Activated CD8-positive, alpha-beta T cell treated with anti-CD3 and anti-CD28 coated beads for 36 hours (primary cell): Measurements from ENCODE around the gene CKAP2L. TPM values are rescaled to one million over a fixed set of nuclear protein-coding genes. Genes with fewer than 3 reads are reported as not detected.

ENCODE experiments used
- ATAC-seq: fragments of 200-7000 bp; cut with Tn5 transposase; one replicate; pipeline ENCODE4 v1.10.0; 2021; ENCODE audit warnings: mild to moderate bottlenecking, moderate library complexity
- CTCF ChIA-PET: fragments of 350-600 bp; sonication (Branson Sonifier 250); formaldehyde crosslinking; loops from one replicate; lab custom pipeline; 2021; ENCODE audit warnings: antibody characterized with exemption; lab: Charles Lee
- POLR2A ChIA-PET: fragments of 350-600 bp; sonication (Branson Sonifier 250); formaldehyde crosslinking; loops from one replicate; lab custom pipeline; 2021; ENCODE audit warnings: antibody characterized with exemption; lab: Charles Lee
- DNase-seq: peaks from one replicate; pipeline ENCODE4 v3.0.0-alpha.2; 2020
- H3K27ac Mint-ChIP-seq: one replicate; pipeline ENCODE4 v1.8.0; 2021; ENCODE audit warnings: mild to moderate bottlenecking, mixed read lengths
- H3K27me3 Mint-ChIP-seq: one replicate; pipeline ENCODE4 v1.8.0; 2021; ENCODE audit warnings: mixed read lengths
- H3K36me3 Mint-ChIP-seq: one replicate; pipeline ENCODE4 v1.8.0; 2021; ENCODE audit warnings: low read depth, mixed read lengths
- H3K4me1 Mint-ChIP-seq: one replicate; pipeline ENCODE4 v1.8.0; 2021; ENCODE audit warnings: low read depth, mixed read lengths
- H3K4me3 Mint-ChIP-seq: one replicate; pipeline ENCODE4 v1.8.0; 2021; ENCODE audit warnings: mild to moderate bottlenecking, moderate library complexity, mixed read lengths
- H3K9me3 Mint-ChIP-seq: one replicate; pipeline ENCODE4 v1.8.0; 2021; ENCODE audit warnings: mixed read lengths
- CTCF ChIP-seq: fragments of 200-600 bp; IDR thresholded peaks from one replicate; pipeline ENCODE4 v1.8.0; 2022; ENCODE audit warnings: antibody characterized with exemption, mild to moderate bottlenecking
- intact Hi-C: fragments of 100-400 bp; cut with micrococcal nuclease; formaldehyde crosslinking; loops from one replicate; pipeline ENCODE4 v1.10.0; 2022
- total RNA-seq, 2 experiments: library from RNA; stranded (reverse); gene quantifications; one replicate each; pipeline ENCODE4 v1.2.3, GENCODE V29; 2021

The CKAP2L gene
- total RNA-seq, 2 experiments from 2014 or later = 24.5 to 30.5 TPM

- no peak for ATAC-seq
- peaks cover 29% of the 10 kb centered on the region for H3K36me3 Mint-ChIP-seq
Observed at GRCh38 chr2:112737542-112738232, 26.7 kb downstream of the CKAP2L start.

GRCh38 chr2:112733871-112734270 is 30.5 kb downstream of the CKAP2L start:
- intact Hi-C loops = no loop called here

More at GRCh38 chr2:112737542-112738232, 26.7 kb downstream of the CKAP2L start:
- H3K27ac Mint-ChIP-seq = no peak overlapping the region
- no peaks in the 10 kb centered on the region for H3K27me3 Mint-ChIP-seq
- no peak overlapping the region for H3K4me3 Mint-ChIP-seq
- H3K9me3 Mint-ChIP-seq = no peaks in the 10 kb centered on the region
- ChIA-PET CTCF (interaction anchor here (0.9 to 6.9 kb wide), 10 partner anchors 9 to 343 kb away, joined by 3 to 56 read pairs (median 4); no protein-coding TSS in a partner anchor), POLR2A (interaction anchor here (1.6 kb wide), 1 partner anchor 11 kb away, joined by 4 read pairs; no protein-coding TSS in a partner anchor)
- intact Hi-C loops = no loop called here
- TF ChIP-seq CTCF = no peak
- no peaks in the 10 kb centered on the region for H3K4me1 Mint-ChIP-seq
- DNase-seq = no peak

GRCh38 chr2:112733456-112733855 is 31.0 kb downstream of the CKAP2L start:
- H3K27ac Mint-ChIP-seq = no peak overlapping the region
- POLR2A ChIA-PET = no interaction called here
- no peaks in the 10 kb centered on the region for H3K27me3 Mint-ChIP-seq
- H3K4me3 Mint-ChIP-seq = no peak overlapping the region
- H3K9me3 Mint-ChIP-seq = no peaks in the 10 kb centered on the region
- no peak for ATAC-seq
- CTCF ChIA-PET = interaction anchor here (0.9 to 10.8 kb wide), 3 partner anchors 16 to 208 kb away, joined by 3 to 202 read pairs (median 55); no protein-coding TSS in a partner anchor
- H3K36me3 Mint-ChIP-seq = no peaks in the 10 kb centered on the region
- TF ChIP-seq CTCF = no peak
- no peaks in the 10 kb centered on the region for H3K4me1 Mint-ChIP-seq
- DNase-seq = no peak
- intact Hi-C loops = no loop called here

More at GRCh38 chr2:112733871-112734270, 30.5 kb downstream of the CKAP2L start:
- no peaks in the 10 kb centered on the region for H3K27me3 Mint-ChIP-seq
- H3K9me3 Mint-ChIP-seq = no peaks in the 10 kb centered on the region
- no peak overlapping the region for H3K27ac Mint-ChIP-seq
- H3K4me3 Mint-ChIP-seq = no peak overlapping the region
- ATAC-seq (no peak), DNase-seq (no peak)
- CTCF ChIA-PET = interaction anchor here (0.9 to 10.8 kb wide), 3 partner anchors 16 to 207 kb away, joined by 3 to 202 read pairs (median 55); no protein-coding TSS in a partner anchor
- POLR2A ChIA-PET = no interaction called here
- no peaks in the 10 kb centered on the region for H3K4me1 Mint-ChIP-seq
- H3K36me3 Mint-ChIP-seq = peaks cover 3% of the 10 kb centered on the region
- TF ChIP-seq CTCF = no peak

GRCh38 chr2:112731479-112731878 is 32.9 kb downstream of the CKAP2L start:
- Mint-ChIP-seq H3K4me1 (peaks cover 2% of the 10 kb centered on the region), H3K27me3 (no peaks in the 10 kb centered on the region), H3K4me3 (no peak overlapping the region), H3K9me3 (no peaks in the 10 kb centered on the region), H3K36me3 (no peaks in the 10 kb centered on the region), H3K27ac (no peak overlapping the region)
- ATAC-seq (no peak), DNase-seq (no peak)
- CTCF ChIA-PET = interaction anchor here (1.9 to 10.8 kb wide), 4 partner anchors 9 to 131 kb away, joined by 4 to 291 read pairs (median 128); no protein-coding TSS in a partner anchor
- intact Hi-C loops = no loop called here
- no peak for TF ChIP-seq CTCF
- POLR2A ChIA-PET = no interaction called here

- ChIA-PET POLR2A (no interaction called here), CTCF (interaction anchor here (1.9 to 10.8 kb wide), 4 partner anchors 10 to 130 kb away, joined by 4 to 291 read pairs (median 128); no protein-coding TSS in a partner anchor)
- DNase-seq (no peak), ATAC-seq (no peak)
- no peaks in the 10 kb centered on the region for H3K27me3 Mint-ChIP-seq
- H3K9me3 Mint-ChIP-seq = no peaks in the 10 kb centered on the region
- H3K36me3 Mint-ChIP-seq = no peaks in the 10 kb centered on the region
- no peak overlapping the region for H3K4me3 Mint-ChIP-seq
- H3K27ac Mint-ChIP-seq = no peak overlapping the region
- intact Hi-C loops = no loop called here
- peaks cover 3% of the 10 kb centered on the region for H3K4me1 Mint-ChIP-seq
- no peak for TF ChIP-seq CTCF
Observed at GRCh38 chr2:112730791-112731190, 33.6 kb downstream of the CKAP2L start.
